ENCODE data around the gene MAP4K4.
A peak's percentile ranks its signal among the peaks of the same experiment; 100 is the strongest.

Gene MAP4K4

GRCh38 chr2:101846973-101847372, 149.5 kb downstream of the MAP4K4 start:
- no peak for DNase-seq

GRCh38 chr2:101847661-101848339, 150.3 kb downstream of the MAP4K4 start:
- no peak for DNase-seq

DNA sequence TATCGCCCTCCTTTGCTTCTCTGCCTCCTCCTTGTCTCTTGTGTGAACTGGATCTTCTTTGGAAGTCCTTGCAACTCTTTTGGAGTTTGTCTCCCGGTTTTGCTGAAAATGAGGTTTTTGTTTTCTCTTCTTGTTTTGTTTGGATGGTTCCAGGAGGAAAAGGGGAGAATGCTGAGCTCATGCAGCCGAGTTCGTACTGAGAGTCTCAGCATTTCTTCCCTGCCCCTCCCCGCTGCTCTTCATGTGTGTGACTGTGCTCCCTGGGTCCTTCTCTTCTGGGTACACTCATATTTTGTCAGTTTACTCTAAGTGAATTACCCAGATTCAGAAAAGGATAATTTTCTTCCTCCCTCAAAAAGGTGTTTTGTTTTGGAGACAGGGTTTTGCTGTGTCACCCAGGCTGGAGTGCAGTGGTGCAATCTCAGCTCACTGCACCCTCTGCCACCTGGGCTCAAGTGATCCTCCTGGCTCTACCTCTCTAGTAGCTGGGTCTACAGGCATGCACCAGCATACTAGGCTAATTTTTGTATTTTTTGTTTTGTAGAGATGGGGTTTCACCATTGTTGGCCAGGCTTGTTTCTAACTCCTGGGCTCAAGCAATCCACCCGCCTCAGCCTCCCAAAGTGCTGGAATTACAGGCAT, 151.4 kb downstream of the MAP4K4 start:
- DNase-seq, result no peak

GRCh38 chr2:101850450-101850849, 152.9 kb downstream of the MAP4K4 start:
- DNase-seq, result no peak

- no peak for DNase-seq
These were observed 153.5 kb downstream of the MAP4K4 start for GRCh38 chr2:101850991-101851390.

DNA sequence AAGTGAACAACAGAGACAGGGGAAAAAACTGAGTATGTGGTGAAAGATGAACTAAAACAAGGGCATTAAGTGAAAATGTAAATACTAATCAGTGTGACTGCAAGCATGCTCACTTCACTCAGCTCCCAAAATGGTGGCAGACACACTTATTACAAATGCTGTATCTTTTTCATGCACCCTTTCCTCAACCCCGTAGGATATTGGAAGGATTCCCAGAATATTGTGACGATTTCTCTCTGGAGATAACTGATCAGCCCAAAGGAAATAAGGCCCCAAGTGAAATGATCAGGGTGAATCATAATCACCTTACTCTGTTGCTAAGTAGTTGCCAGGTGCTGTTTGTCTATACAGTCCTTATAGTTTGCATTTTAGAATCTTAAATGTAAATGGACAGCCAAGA, 155.3 kb downstream of the MAP4K4 start:
- DNase-seq, result no peak

GRCh38 chr2:101854877-101855276, 157.4 kb downstream of the MAP4K4 start:
- DNase-seq, result no peak

GRCh38 chr2:101855776-101856175, 158.3 kb downstream of the MAP4K4 start:
- no peak for DNase-seq

GRCh38 chr2:101858246-101858645, 160.7 kb downstream of the MAP4K4 start:
- no peak for DNase-seq

GRCh38 chr2:101858910-101859309, 161.4 kb downstream of the MAP4K4 start:
- DNase-seq, result no peak

DNA sequence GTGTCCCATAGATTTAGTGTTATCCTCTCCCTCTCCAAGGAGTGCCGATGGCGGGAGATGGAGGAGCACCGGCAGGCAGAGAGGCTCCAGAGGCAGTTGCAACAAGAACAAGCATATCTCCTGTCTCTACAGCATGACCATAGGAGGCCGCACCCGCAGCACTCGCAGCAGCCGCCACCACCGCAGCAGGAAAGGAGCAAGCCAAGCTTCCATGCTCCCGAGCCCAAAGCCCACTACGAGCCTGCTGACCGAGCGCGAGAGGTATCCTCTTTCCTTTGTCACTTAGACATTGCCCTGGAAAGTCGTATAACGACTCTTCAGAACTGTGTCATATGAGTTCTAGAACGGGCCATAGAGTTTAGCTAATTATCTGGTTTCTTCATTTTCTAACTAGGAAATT, 162.1 kb downstream of the MAP4K4 start:
- no peak for DNase-seq

- no peak for DNase-seq
These were observed 162.7 kb downstream of the MAP4K4 start for GRCh38 chr2:101860157-101860556.

DNA sequence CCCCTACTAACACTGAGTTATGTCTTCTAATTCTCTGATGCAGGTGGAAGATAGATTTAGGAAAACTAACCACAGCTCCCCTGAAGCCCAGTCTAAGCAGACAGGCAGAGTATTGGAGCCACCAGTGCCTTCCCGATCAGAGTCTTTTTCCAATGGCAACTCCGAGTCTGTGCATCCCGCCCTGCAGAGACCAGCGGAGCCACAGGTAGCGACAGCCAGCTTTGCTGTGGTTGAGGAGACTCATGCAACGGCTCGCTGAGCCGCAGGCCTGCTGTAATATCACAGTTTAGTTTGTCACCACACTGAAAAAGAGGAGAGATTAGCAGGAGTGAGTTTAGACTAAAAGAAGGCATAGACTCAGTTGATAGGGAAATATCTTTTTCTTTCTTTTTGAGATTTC, 163.3 kb downstream of the MAP4K4 start:
- DNase-seq, result no peak

GRCh38 chr2:101861382-101861781, 163.9 kb downstream of the MAP4K4 start:
- no peak for DNase-seq

DNA sequence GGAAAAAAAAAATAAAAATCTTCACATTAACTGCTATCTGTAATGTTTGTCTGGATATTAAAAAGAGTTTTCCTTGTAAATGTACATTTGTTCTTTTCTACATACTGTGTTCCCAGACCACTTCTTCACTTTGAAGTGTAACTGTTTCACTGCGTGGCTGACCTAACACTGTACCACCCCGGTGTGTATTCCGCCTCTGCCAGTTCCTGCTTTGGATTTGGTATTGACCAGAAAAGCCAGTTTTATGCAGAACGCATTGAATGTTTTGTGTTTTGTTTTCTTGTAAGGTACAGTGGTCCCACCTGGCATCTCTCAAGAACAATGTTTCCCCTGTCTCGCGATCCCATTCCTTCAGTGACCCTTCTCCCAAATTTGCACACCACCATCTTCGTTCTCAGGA, 166.0 kb downstream of the MAP4K4 start:
- DNase-seq, result no peak

- DNase-seq, result no peak
These were observed 166.9 kb downstream of the MAP4K4 start for GRCh38 chr2:101864426-101864825.

DNA sequence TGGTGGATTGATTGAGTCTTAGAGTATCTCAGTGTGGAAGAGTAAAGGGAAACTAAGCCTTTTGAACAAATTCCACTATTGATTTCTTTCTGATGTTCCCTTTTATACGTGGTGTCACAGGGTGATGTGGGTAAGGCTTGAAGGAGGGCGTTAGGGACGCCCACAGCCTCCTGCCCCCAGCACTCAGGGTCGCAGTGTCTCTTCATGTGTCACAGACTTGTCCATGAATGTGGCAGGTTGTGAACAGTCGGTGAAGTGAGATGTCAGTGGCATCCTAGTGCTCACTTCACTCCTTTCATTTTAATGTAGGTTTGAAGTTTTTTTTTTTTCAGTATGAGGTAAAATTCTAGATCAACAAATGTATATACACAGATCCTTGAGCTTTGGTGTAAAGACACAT, 171.0 kb downstream of the MAP4K4 start:
- no peak for DNase-seq

DNA sequence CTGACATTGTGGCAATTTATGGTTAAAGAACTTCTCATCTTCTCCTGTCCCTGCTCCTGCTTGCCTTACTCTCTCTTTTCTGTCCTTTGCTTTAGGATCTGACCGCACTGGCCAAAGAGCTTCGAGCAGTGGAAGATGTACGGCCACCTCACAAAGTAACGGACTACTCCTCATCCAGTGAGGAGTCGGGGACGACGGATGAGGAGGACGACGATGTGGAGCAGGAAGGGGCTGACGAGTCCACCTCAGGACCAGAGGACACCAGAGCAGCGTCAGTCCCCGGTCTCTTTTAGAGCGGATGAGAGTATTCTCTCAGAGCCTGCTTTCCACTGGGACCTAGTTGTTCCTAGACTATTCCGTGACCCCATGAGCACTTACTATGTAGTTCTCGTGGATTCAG, 172.0 kb downstream of the MAP4K4 start:
- DNase-seq, result no peak

- no peak for DNase-seq
These were observed 172.9 kb downstream of the MAP4K4 start for GRCh38 chr2:101870444-101870843.

DNA sequence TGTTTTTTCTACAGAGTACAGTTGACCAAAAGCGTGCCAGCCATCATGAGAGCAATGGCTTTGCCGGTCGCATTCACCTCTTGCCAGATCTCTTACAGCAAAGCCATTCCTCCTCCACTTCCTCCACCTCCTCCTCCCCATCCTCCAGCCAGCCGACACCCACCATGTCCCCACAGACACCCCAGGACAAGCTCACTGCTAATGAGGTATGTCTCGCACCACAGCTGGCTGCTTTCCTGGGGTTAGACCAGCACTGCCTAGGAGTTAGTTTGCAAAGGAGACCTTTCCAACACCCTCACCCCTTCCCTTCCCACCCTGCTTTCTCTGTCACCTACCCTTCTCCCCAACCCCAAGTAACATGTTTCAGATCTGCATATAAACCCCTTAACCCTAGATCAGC, 174.0 kb downstream of the MAP4K4 start:
- no peak for DNase-seq

GRCh38 chr2:101872480-101872879, 175.0 kb downstream of the MAP4K4 start:
- no peak for DNase-seq

- DNase-seq, result peak; percentile 2
These were observed 176.0 kb downstream of the MAP4K4 start for GRCh38 chr2:101873543-101873942.

GRCh38 chr2:101874069-101874468, 176.6 kb downstream of the MAP4K4 start:
- DNase-seq, result no peak

GRCh38 chr2:101879466-101879865, 182.0 kb downstream of the MAP4K4 start:
- no peak for DNase-seq

- DNase-seq, result no peak
These were observed 183.6 kb downstream of the MAP4K4 start for GRCh38 chr2:101881131-101881530.

Measured in DMS79 treated with DMSO at 0.1 percent for 48 hours (cell line).